ENCODE results near the gene ACTRT2.

GRCh38 chr1:2984399-2985061 lies 36.7 kb upstream of the ACTRT2 start:
- TF ChIP-seq CTCF (conservative IDR thresholded peaks at IDR 0.05; ENCODE audit: low read depth, low read length): no peak
- TF ChIP-seq EZH2 (IDR thresholded peaks at IDR 0.05; ENCODE audit: borderline replicate concordance, low read depth, low read length, poor library complexity, severe bottlenecking): no peak
